Neuronal stem cell (in vitro differentiated cells): ENCODE measurements around the gene CNTLN. TPM values are rescaled to one million over a fixed set of nuclear protein-coding genes. Genes with fewer than 3 reads are reported as not detected.

ENCODE experiments used
- small RNA-seq: library from polyadenylated mRNA; stranded (forward); fragments of <200 nt; extraction: miRNeasy Mini kit (QIAGEN cat#:217004); gene quantifications from one replicate; pipeline ENCODE3, GENCODE V24; 2013; ENCODE audit not compliant: insufficient read depth

The CNTLN gene

Small RNA genes lying within 50 kb of the gene (small RNA-seq; reads per million reads assigned to genes)
- gene RPS29P33 = not detected
